ENCODE data around the gene KIAA0586.

GRCh38 chr14:58572863-58573262 is 145.3 kb downstream of the KIAA0586 start:
- TF ChIP-seq MAFK (IDR thresholded peaks at IDR 0.05; ENCODE audit: low read depth, low read length) (no peak), MAZ (IDR thresholded peaks at IDR 0.05; ENCODE audit: borderline replicate concordance, low read depth, low read length) (no peak), CTCF (conservative IDR thresholded peaks at IDR 0.05; ENCODE audit: low read depth, low read length) (no peak)

Measured in IMR-90 (cell line).